Thyroid gland (tissue), 4 donors: Measurements from ENCODE around the gene CORO1C.

ENCODE experiments used
- CTCF ChIP-seq, 6 experiments: fragments of 200-600 bp in 3 of 6; fragments of 450-650 bp in 3 of 6; sonication (generic) in 3 of 6; IDR thresholded peaks; one replicate each; pipeline ENCODE4 v1.5.1; 2016 to 2019; ENCODE audit warnings: antibody characterized with exemption in 6 of 6, mild to moderate bottlenecking in 2 of 6, inconsistent platforms in 1 of 6, moderate library complexity in 1 of 6
- POLR2A ChIP-seq, 2 donors: fragments of 450-650 bp; IDR thresholded peaks; one replicate each; pipeline ENCODE4 v1.6.1; 2017; ENCODE audit warnings: antibody characterized with exemption in 2 of 2, mild to moderate bottlenecking in 2 of 2, moderate library complexity in 1 of 2

- TF ChIP-seq CTCF (IDR thresholded peaks at IDR 0.05) (no peak), POLR2A (IDR thresholded peaks at IDR 0.05) (no peak)
These were observed 10.4 kb downstream of the CORO1C start for GRCh38 chr12:108720757-108721514.
